GM18951 (cell line): ENCODE data around the gene GJA5.

Experiments
- POLR2A ChIP-seq: IDR thresholded peaks from 4 replicates; pipeline ENCODE4 v1.6.1; 2011; ENCODE audit warnings: mild to moderate bottlenecking; ENCODE audit not compliant: insufficient read length, insufficient read depth; ENCODE audit errors: extremely low read depth
- in situ Hi-C: fragments of 300-500 bp; cut with MboI; formaldehyde crosslinking; loops from one replicate; pipeline ENCODE4 v1.12.0; 2022; ENCODE audit warnings: low sequenced_read_pairs, mixed read lengths, inconsistent platforms; ENCODE audit not compliant: unreplicated experiment

Gene GJA5

GRCh38 chr1:147781056-147781471 is 20.7 kb upstream of the GJA5 start:
- no peak for TF ChIP-seq POLR2A
- in situ Hi-C loops, result no loop called here

- no peak for TF ChIP-seq POLR2A
- in situ Hi-C loops, result no loop called here
Observed at GRCh38 chr1:147777694-147778093, 17.3 kb upstream of the GJA5 start.

DNA sequence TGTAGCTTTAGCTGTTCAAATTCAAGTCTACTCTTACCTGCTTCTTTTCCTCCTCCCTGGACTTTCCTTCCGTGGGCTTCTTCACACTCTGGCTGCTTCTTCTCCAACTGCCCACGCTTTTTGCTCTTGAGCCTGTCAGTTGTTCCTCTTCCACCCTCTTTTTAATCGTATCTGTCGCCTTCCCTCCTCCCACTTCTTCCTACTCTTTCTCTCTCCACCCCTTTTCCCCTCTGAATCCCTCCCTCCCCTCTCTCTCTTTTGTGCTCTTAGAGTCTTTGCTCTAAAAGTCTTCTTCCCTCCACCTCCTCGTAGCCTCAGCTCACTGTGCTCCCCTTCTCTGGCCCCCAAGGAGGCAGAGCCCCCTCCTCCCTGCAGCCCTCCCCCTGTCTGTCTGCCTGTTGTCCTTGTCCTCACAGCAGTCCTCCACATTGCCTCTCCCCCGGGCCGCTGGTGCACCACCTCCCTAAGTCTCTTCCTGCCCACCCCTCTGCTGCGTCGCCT is 12.9 kb upstream of the GJA5 start:
- TF ChIP-seq POLR2A, result no peak
- in situ Hi-C loops, result no loop called here

DNA sequence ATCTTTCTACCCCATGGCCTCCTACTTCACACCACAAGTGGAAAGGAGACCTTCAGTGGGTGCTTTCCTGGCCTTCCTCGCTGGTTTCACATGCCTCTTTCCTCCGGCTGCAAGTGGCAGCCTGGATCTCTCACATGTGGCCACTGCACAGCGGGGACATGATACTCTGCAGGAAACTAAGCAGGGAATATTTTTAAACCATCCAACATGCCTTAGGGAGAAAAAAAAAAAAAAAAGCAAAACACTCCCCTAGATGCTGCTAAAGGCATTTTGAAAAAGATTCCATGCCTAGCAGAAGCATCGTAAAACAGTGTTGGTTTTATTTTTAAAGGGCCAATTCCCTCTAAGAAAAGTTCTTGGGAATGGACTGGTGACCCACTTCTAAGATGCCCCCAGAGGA is 12.2 kb upstream of the GJA5 start:
- TF ChIP-seq POLR2A, result no peak
- in situ Hi-C loops, result no loop called here

- TF ChIP-seq POLR2A, result no peak
- in situ Hi-C loops, result no loop called here
Observed at GRCh38 chr1:147771226-147772125, 11.1 kb upstream of the GJA5 start.

DNA sequence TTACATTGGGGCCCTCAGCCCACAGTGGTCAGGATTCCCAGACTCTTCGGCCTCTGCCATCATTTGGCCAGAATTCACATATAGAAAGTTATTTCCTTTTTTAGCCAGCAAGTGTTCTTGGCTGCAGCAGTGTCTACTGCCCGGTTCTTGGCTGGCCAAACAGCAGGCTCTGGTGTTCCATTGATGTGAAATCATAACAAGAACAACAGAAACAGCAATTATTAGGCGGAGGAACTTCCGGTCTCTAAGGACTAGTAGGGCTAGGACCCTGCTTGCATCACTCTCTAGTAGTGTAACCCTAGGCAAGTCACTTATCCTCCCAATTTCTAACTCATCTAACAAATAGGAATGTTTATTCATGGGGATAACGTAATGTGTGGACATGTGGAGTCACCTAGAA is 8.7 kb upstream of the GJA5 start:
- in situ Hi-C loops, result no loop called here
- TF ChIP-seq POLR2A, result no peak

- no peak for TF ChIP-seq POLR2A
- in situ Hi-C loops, result no loop called here
Observed at GRCh38 chr1:147768582-147768981, 8.2 kb upstream of the GJA5 start.

DNA sequence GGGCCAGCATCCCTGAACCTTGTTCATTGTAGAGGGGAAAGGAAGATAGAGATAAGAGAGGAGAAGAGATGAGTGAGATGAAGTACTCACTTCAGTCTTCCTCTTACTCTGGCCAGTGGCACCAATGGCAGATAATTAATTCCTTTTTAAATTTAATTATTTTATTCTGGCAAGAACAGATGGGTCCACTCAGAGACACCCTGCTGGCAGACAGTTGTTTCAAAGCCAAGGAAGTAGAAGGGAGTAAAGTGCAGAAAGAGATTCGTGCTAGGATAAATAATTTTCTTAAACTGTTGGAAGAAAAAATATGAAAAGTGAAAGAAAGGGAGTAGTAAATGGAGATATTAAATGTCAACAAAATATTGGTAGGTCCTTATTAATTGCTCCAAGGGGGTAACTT is 7.7 kb upstream of the GJA5 start:
- no peak for TF ChIP-seq POLR2A
- in situ Hi-C loops, result no loop called here

DNA sequence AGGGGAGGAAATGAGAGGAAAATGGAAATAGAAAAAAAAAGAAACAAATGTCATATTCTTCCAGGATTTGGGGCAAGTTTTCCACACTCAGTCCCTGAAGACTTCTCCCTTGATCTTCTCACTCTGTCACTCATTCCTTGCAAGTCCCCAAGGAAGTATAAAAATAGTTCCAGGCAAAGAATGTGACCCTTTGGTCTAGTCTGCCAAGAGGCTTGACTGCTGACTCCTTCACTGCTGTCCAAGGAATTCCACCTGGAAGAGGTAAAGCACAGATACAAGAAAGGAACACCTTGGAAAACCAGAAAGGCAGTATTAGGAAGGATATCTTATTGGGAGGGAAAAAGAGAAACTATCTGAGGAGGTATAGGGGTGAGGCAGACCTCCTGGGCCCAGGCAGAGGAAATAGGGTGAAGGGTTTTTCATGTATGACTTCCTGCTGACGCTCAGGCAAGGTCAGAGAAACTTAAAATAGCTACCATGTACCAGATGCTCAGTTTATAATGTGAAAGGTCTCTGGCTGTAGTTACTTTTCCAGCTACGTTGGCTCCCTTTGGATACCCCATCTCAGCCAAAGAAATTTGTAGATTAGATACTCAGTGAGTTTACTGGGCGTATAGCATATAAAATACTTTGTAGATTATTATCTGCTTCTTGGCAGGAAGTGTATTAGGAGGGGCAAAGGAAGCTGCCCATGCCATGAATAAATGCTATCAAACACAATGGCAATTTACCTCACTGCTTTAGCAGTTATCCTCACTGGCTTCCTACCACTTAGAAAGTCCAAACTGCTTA is 2.0 kb upstream of the GJA5 start:
- TF ChIP-seq POLR2A, result no peak
- in situ Hi-C loops, result no loop called here

GRCh38 chr1:147758379-147759100 is 1.9 kb downstream of the GJA5 start:
- in situ Hi-C loops, result no loop called here
- TF ChIP-seq POLR2A, result no peak

DNA sequence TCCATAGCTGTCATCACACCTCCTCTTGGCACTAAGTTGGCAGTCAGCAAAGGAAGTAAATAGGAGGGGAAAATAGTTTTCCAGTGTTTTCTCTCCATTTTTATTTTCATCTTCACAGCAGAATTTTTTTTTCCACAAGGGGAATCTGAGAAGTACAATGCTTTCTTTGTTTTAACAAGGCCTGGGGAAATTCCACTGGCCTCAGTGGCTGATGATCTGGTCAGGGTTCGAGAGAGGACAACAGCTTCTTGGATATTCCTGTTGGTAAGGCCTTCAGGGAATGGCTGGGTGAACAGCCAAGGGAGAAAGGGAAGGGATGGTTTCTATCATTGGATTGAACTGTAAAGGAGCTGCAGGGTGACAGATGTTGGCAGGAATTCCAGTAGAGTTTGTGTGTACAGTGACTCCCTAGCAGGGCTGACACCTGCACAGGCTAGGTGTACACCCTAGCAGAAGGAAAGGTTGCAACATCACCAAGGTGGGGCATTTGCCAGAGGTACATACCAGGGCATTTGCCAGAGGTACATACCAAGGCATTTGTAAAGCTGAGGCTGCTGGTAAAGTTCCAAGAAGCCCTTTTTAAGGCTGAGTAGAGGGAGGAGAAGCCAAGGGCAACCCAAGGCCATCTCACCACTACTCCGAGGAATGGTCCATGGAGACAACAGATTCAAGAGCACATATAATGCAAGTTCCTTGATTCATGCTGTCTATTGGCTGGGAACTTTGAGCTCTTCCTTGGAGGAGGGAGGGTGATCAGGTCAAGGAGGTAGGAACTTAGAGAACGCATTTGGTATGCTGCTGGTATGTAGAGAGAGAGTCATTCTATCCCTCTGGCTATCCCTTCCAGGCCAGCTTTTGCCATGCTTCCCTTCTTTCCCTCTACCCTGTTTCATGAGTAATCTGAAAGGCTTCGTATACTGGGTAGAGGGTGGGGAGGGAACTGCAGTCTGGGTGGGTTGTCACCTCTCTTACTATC is 3.1 kb downstream of the GJA5 start:
- in situ Hi-C loops, result no loop called here
- no peak for TF ChIP-seq POLR2A

GRCh38 chr1:147756341-147756740 is 4.1 kb downstream of the GJA5 start:
- no peak for TF ChIP-seq POLR2A
- in situ Hi-C loops, result no loop called here
